ENCODE data around the gene MOSPD2. TPM values are rescaled to one million over a fixed set of nuclear protein-coding genes. Genes with fewer than 3 reads are reported as not detected.

Gene MOSPD2
- total RNA-seq, 1 donor from 2014 or later, result 19.7 TPM

DNA sequence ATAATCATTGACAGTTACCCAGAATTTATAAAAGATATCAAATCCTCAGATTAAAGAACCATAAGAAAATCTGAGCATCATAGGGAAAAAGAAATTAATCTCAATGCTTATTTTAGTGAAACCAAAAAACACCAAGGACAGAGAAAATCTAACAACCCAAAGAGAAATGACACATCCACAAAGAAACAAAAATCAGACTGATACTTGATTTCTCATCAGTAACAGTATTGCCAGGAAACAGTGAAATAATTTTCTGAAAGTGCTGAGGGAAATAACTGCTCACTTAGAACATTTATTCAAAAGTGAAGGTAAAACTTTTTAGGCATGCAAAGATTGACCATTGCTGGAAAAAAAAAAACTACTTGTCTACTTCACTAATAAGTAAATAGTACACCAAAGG, 10.6 kb downstream of the MOSPD2 start:
- no peaks in the 10 kb centered on the region for H3K36me3 Mint-ChIP-seq (ENCODE audit: low read depth)
- no peak for DNase-seq
- no peaks in the 10 kb centered on the region for H3K27me3 Mint-ChIP-seq
- H3K4me1 Mint-ChIP-seq, result peaks cover 8% of the 10 kb centered on the region
- no peak overlapping the region for H3K27ac Mint-ChIP-seq
- ChIA-PET POLR2A (no interaction called here), CTCF (no interaction called here)
- no peak for ATAC-seq (ENCODE audit: low read depth)
- H3K9me3 Mint-ChIP-seq, result no peaks in the 10 kb centered on the region
- TF ChIP-seq, protein P1, sequence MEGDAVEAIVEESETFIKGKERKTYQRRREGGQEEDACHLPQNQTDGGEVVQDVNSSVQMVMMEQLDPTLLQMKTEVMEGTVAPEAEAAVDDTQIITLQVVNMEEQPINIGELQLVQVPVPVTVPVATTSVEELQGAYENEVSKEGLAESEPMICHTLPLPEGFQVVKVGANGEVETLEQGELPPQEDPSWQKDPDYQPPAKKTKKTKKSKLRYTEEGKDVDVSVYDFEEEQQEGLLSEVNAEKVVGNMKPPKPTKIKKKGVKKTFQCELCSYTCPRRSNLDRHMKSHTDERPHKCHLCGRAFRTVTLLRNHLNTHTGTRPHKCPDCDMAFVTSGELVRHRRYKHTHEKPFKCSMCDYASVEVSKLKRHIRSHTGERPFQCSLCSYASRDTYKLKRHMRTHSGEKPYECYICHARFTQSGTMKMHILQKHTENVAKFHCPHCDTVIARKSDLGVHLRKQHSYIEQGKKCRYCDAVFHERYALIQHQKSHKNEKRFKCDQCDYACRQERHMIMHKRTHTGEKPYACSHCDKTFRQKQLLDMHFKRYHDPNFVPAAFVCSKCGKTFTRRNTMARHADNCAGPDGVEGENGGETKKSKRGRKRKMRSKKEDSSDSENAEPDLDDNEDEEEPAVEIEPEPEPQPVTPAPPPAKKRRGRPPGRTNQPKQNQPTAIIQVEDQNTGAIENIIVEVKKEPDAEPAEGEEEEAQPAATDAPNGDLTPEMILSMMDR (IDR thresholded peaks at IDR 0.05), result no peak
- intact Hi-C loops (cut with micrococcal nuclease), result loop anchor here (2.0 kb wide), 1 partner anchor 15 kb away; no protein-coding TSS in a partner anchor
- H3K4me3 Mint-ChIP-seq, result no peak overlapping the region

DNA sequence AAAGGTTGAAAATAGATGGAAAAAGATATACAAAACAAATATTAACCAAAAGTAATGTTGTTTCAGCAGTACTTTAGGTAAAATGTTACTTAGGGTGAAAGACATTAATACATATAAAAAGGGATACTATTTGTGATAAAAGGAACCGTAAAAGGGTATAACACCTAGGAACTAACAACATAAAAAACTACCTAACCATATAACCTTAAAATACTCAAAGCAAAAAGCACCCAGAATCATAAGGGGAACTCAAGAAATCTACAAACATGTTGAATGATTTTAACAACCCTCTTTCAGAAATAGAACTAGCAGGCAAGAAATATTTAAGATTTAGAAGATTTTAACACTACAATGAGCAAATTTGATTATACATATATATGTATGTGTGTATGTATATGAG, 11.5 kb downstream of the MOSPD2 start:
- Mint-ChIP-seq H3K27me3 (no peaks in the 10 kb centered on the region), H3K36me3 (ENCODE audit: low read depth) (no peaks in the 10 kb centered on the region), H3K9me3 (no peaks in the 10 kb centered on the region), H3K4me3 (no peak overlapping the region), H3K4me1 (peaks cover 8% of the 10 kb centered on the region), H3K27ac (no peak overlapping the region)
- no peak for DNase-seq
- TF ChIP-seq, protein P1 (IDR thresholded peaks at IDR 0.05), result no peak
- intact Hi-C loops (cut with micrococcal nuclease), result loop anchor here (2.0 kb wide), 1 partner anchor 14 kb away; no protein-coding TSS in a partner anchor
- ChIA-PET CTCF (no interaction called here), POLR2A (no interaction called here)
- ATAC-seq (ENCODE audit: low read depth), result no peak

DNA sequence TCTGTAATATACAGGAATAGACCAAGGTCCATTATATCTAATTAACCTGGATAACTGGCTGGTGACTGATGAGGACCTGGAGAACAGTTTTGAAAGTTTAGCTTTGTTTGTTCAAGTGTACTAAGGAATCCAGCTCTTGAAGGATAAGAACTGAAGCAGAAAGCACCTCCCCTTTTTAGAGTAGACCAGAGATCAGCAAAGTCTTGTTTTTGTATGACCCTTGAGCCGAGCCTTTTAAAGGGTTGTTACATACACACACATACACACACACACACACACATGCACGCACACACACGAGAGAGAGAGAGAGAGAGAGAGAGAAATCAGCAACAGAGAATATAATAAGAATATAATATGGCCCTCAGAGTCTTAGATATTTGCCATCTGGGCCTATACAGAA, 13.0 kb downstream of the MOSPD2 start:
- no peak overlapping the region for H3K27ac Mint-ChIP-seq
- intact Hi-C loops (cut with micrococcal nuclease), result no loop called here
- TF ChIP-seq, protein P1 (IDR thresholded peaks at IDR 0.05), result no peak
- ATAC-seq (ENCODE audit: low read depth) (no peak), DNase-seq (no peak)
- H3K27me3 Mint-ChIP-seq, result no peaks in the 10 kb centered on the region
- H3K4me3 Mint-ChIP-seq, result no peak overlapping the region
- ChIA-PET POLR2A (interaction anchor here (1.0 kb wide), 1 partner anchor 18 kb away, joined by 6 read pairs; no protein-coding TSS in a partner anchor), CTCF (no interaction called here)
- H3K36me3 Mint-ChIP-seq (ENCODE audit: low read depth), result no peaks in the 10 kb centered on the region
- peaks cover 8% of the 10 kb centered on the region for H3K4me1 Mint-ChIP-seq
- H3K9me3 Mint-ChIP-seq, result no peaks in the 10 kb centered on the region

DNA sequence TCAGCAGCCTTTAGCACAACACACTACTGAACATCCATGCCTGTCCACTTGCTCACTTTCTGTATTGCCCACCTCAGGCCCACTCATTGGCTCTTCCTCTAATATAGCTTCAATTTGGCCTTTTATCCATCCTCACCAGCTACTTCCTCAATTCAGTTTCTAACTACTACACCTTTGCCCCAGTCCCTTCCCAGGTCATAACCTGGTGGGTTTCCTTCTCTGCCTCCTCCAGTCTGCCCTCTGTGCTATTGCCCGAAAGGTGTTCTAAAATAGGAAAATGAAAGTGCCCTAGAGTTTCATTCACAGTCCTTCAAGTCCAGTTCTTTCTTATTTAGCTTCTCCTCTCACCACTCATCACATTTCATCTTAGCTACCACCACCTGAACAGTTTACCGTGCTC, 23.1 kb downstream of the MOSPD2 start:
- no peak overlapping the region for H3K4me3 Mint-ChIP-seq
- no peak for DNase-seq

DNA sequence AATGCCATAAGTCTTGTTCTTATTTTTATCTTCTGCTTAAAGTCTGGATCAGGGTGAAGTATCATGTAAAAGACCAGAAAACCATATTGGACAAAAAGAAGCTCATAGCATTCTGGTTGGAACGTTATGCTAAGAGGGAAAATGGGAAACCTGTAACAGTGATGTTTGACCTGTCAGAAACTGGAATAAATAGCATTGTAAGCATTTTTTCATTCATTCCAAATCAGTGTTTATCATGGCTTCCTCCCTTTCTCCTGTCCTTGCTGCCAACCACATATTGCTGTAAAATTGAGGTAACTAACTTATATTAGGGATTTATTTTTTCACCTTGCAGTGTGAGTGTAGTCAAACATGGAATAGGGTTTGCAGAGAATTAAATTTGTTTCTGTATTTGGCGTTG, 23.8 kb downstream of the MOSPD2 start:
- intact Hi-C loops (cut with micrococcal nuclease), result no loop called here
- H3K4me1 Mint-ChIP-seq, result peaks cover 10% of the 10 kb centered on the region
- H3K9me3 Mint-ChIP-seq, result no peaks in the 10 kb centered on the region
- H3K36me3 Mint-ChIP-seq (ENCODE audit: low read depth), result peaks cover 26% of the 10 kb centered on the region
- ChIA-PET POLR2A (no interaction called here), CTCF (no interaction called here)
- no peaks in the 10 kb centered on the region for H3K27me3 Mint-ChIP-seq
- no peak overlapping the region for H3K27ac Mint-ChIP-seq
- ATAC-seq (ENCODE audit: low read depth), result no peak
- TF ChIP-seq, protein P1 (IDR thresholded peaks at IDR 0.05), result no peak
- H3K4me3 Mint-ChIP-seq, result no peak overlapping the region
- no peak for DNase-seq

More for the DNA sequence above, 23.1 kb downstream of the MOSPD2 start:
- ChIA-PET POLR2A (no interaction called here), CTCF (no interaction called here)
- no peak for ATAC-seq (ENCODE audit: low read depth)
- Mint-ChIP-seq H3K9me3 (no peaks in the 10 kb centered on the region), H3K27ac (peak overlapping the region; percentile 20), H3K36me3 (ENCODE audit: low read depth) (peaks cover 26% of the 10 kb centered on the region), H3K27me3 (no peaks in the 10 kb centered on the region), H3K4me1 (peaks cover 10% of the 10 kb centered on the region)
- intact Hi-C loops (cut with micrococcal nuclease), result no loop called here
- TF ChIP-seq, protein P1 (IDR thresholded peaks at IDR 0.05), result no peak
